Sciatic nerve (tissue), 2 donors: ENCODE measurements around the gene SYS1. TPM values are rescaled to one million over a fixed set of nuclear protein-coding genes. Genes with fewer than 3 reads are reported as not detected.

Experiments
- ATAC-seq: fragments of 200-7000 bp; cut with Tn5 transposase; one replicate; pipeline ENCODE4 v1.9.1; 2020; ENCODE audit warnings: mild to moderate bottlenecking, moderate library complexity
- DNase-seq: peaks from one replicate; pipeline ENCODE4 v3.0.0-alpha.2; 2020; ENCODE audit warnings: low spot score
- intact Hi-C: fragments of 100-400 bp; cut with DNase I; formaldehyde crosslinking; loops from one replicate; pipeline ENCODE4 v1.14.2; 2022
- total RNA-seq: library from RNA; stranded (reverse); fragmentation: NEBNext Ultra II Directional; extraction: Animal tissue kit (Norgen Biotek cat#: 25700); gene quantifications from one replicate; pipeline ENCODE4 v1.2.1, GENCODE V29; 2021
- donor health status: DM: no; HTN: no; CAD: no.
- donor health status: DM: no; HTN: no; CAD: no.

The SYS1 gene
- total RNA-seq, 1 donor from 2014 or later, result 24.0 TPM

GRCh38 chr20:45407067-45407745 is 44.2 kb downstream of the SYS1 start:
- intact Hi-C loops, result no loop called here
- DNase-seq, result peak; percentile 74
- peak; percentile 79 for ATAC-seq

DNA sequence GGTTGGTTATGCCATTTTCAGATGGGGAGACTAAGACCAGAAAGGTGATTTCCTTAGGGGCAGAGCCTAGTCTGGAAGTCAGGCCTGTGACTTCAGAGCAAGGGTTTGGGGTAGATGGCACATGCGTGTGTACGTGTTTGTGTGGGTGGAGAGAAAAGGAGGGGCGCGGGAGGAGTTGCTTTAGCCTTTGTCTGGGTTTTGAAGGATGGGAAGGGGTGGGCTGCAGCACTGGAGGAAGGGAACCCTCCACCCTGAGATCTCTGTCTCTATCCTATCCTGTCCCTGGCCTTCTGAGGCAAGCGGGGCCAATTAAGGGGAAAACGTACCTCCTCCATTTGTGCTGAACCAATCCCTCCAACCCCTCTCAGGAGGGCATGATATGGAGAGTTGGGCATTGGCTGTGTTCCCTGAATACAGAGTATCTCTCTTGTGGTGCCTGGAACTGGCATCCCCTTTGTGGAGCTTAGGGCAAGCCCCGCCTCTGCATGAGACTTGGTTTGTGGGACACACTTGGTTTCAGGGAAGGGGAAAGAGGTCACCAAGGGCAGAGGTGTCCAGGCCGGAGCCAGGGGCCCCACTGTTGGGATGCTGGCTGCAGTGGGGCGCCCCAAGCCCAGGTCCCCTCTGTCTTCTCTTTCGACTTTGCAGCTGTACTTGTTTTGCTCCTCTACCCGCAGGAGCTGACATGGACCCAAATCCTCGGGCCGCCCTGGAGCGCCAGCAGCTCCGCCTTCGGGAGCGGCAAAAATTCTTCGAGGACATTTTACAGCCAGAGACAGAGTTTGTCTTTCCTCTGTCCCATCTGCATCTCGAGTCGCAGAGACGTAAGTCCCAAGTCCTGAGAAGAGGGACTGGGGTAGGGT is 45.1 kb downstream of the SYS1 start, which contains the start of gene DBNDD2:
Gene DBNDD2, plus strand, starts transcription at position 507 of the 863 bp plus-strand sequence. Its CDS starts 179 bp downstream, at position 686.
- DNase-seq, result no peak

DNA sequence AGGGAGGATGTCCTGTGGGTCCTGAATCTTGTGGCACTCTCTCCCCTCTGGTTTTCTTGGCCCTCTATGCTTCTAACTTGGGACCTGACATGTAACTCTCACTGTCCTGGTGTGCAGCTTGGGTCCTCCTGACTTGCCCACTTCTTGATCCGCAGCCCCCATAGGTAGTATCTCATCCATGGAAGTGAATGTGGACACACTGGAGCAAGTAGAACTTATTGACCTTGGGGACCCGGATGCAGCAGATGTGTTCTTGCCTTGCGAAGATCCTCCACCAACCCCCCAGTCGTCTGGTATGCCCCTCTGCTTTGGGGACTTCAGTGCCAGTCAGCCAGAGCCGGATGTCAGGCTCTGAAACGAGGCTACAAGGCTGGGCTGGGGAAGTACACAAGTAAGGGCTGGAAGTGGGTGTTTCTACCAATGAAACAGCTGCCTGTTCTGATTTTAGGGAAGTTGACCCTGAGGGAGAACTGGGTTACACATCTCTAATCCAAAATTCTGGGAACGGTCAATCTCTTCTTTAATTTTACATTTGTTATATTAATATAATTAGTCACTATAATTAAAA is 45.8 kb downstream of the SYS1 start:
- DNase-seq (no peak), ATAC-seq (no peak)
- intact Hi-C loops, result no loop called here

More for the DNA sequence above, 45.1 kb downstream of the SYS1 start, which contains the start of gene DBNDD2:
- intact Hi-C loops, result no loop called here
- no peak for ATAC-seq

- intact Hi-C loops, result no loop called here
- DNase-seq (no peak), ATAC-seq (no peak)
Measured at GRCh38 chr20:45409521-45410272, 46.7 kb downstream of the SYS1 start.

- intact Hi-C loops, result no loop called here
- ATAC-seq (no peak), DNase-seq (no peak)
Measured at GRCh38 chr20:45410887-45411286, 47.9 kb downstream of the SYS1 start.

- ATAC-seq, result no peak
- DNase-seq, result no peak
- intact Hi-C loops, result no loop called here
Measured at GRCh38 chr20:45412653-45413052, 49.7 kb downstream of the SYS1 start.

DNA sequence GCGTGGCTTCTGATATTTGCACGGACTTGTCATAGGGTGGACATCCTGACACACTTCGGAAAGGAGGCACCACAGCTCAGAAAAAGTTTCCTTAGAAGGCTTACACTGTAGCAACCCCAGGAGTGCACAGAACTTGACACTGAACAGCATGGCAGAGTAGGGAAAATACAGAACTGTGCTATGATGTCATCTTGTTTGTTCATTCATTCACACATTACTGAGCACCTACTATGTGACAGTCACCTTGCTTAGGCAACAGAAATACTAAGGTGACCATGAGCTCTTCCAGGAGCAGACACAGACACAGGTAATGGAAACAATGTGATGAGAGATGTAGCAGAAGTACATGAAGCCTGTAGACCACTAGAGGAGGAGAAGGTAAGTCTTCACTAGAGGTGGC is 50.5 kb downstream of the SYS1 start:
- intact Hi-C loops, result no loop called here
- DNase-seq (no peak), ATAC-seq (no peak)

DNA sequence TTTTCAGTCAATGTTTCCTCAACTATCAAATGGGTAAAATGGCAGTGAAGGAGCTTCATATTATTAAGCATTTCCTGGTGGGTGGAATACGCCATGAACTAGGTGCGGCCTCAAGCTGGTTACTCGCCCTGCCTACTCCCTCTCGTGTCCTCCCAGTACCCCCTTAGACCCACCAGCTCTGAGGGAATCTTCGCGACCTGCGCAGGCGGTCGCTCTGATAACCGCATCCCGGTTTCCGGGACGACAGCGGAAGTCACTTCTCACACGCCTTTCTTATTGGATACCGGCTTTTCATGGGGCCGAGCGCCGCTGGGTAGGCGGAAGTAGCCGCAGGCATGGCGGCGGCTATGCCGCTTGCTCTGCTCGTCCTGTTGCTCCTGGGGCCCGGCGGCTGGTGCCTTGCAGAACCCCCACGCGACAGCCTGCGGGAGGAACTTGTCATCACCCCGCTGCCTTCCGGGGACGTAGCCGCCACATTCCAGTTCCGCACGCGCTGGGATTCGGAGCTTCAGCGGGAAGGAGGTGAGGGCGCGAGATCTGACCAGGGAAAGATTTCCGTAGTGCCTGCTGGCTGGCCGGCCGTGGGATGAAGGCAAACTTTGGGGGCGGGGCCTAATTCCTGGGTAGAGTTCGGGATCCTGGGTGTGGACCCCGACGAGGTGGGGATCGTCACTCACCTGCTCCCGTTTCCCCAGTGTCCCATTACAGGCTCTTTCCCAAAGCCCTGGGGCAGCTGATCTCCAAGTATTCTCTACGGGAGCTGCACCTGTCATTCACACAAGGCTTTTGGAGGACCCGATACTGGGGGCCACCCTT is 53.1 kb downstream of the SYS1 start, which contains the start of gene PIGT:
Gene PIGT, plus strand, starts transcription at position 320 of the 816 bp plus-strand sequence. Its CDS starts 16 bp downstream, at position 336.
- DNase-seq (peak; percentile 89), ATAC-seq (peak; percentile 97)
- intact Hi-C loops, result no loop called here

DNA sequence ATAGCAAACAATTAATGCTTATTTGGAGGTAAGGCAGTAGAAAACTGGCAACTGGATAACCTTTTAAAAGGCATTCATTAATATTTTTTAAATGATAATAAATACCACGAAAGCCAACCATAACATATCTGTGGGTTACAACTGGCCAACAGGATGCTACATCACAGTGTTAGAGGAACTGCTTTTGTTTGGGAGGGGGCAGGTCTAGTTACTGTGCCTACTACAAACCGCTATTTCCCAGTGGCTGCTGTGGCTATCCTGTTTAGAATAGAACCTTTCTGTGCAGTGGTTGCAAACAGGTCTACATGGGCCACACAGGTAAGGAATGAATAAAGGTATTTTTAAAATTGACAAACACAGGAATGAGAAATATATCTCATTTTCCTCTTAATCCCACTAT is 54.0 kb downstream of the SYS1 start:
- ATAC-seq (no peak), DNase-seq (no peak)
- intact Hi-C loops, result no loop called here

Other genes with a start within 250 kb of the SYS1 start
- gene WFDC5, start 248.0 kb upstream of the SYS1 start, total RNA-seq, result not detected
- gene WFDC12, start 238.7 kb upstream of the SYS1 start, total RNA-seq, result not detected
- 1.8 TPM for gene PI3, start 188.3 kb upstream of the SYS1 start, total RNA-seq
- gene SEMG1, start 156.1 kb upstream of the SYS1 start, total RNA-seq, result not detected
- not detected for gene SEMG2, start 141.8 kb upstream of the SYS1 start, total RNA-seq
- 95.5 TPM for gene SLPI, start 108.6 kb upstream of the SYS1 start, total RNA-seq
- not detected for gene RBPJL, start 56.3 kb upstream of the SYS1 start, total RNA-seq
- 0.22 TPM for gene MATN4, start 54.9 kb upstream of the SYS1 start, total RNA-seq
- 77.7 TPM for gene SDC4, start 14.7 kb upstream of the SYS1 start, total RNA-seq
- not detected for gene TP53TG5, start 15.2 kb downstream of the SYS1 start, total RNA-seq
- gene DBNDD2, start 45.1 kb downstream of the SYS1 start, total RNA-seq, result 49.0 TPM
- 67.4 TPM for gene PIGT, start 53.0 kb downstream of the SYS1 start, total RNA-seq
- 4.1 TPM for gene WFDC2, start 106.6 kb downstream of the SYS1 start, total RNA-seq
- not detected for gene SPINT3, start 152.5 kb downstream of the SYS1 start, total RNA-seq
- not detected for gene WFDC6, start 176.3 kb downstream of the SYS1 start, total RNA-seq
- not detected for gene EPPIN, start 184.2 kb downstream of the SYS1 start, total RNA-seq
- not detected for gene WFDC8, start 216.1 kb downstream of the SYS1 start, total RNA-seq